H9 (cell line): ENCODE results near the gene H2BK1. TPM values are rescaled to one million over a fixed set of nuclear protein-coding genes. Genes with fewer than 3 reads are reported as not detected.

ENCODE experiments used
- DNase-seq: peaks from one replicate; pipeline ENCODE4 v3.0.0-alpha.2; 2017
- H2AFZ ChIP-seq: one replicate; pipeline ENCODE4 v1.6.1; 2013; ENCODE audit warnings: mild to moderate bottlenecking, low read length, control low read depth, moderate library complexity
- H2AK5ac ChIP-seq: 2 replicates; pipeline ENCODE4 v1.6.1; 2013; ENCODE audit warnings: low read length, control low read depth, mixed read lengths; ENCODE audit not compliant: insufficient read length
- H2BK120ac ChIP-seq: one replicate; pipeline ENCODE4 v1.6.1; 2013; ENCODE audit warnings: low read depth, mild to moderate bottlenecking, low read length, control low read depth, inconsistent platforms; ENCODE audit not compliant: poor library complexity, severe bottlenecking
- H2BK12ac ChIP-seq: 2 replicates; pipeline ENCODE4 v1.6.1; 2013; ENCODE audit warnings: low read length, control low read depth, mixed read lengths, low read depth; ENCODE audit not compliant: insufficient read length
- H2BK15ac ChIP-seq: 2 replicates; pipeline ENCODE4 v1.6.1; 2013; ENCODE audit warnings: low read depth, low read length, control low read depth
- H2BK20ac ChIP-seq: one replicate; pipeline ENCODE4 v1.6.1; 2013; ENCODE audit warnings: low read depth, mild to moderate bottlenecking, low read length, control low read depth, inconsistent platforms; ENCODE audit not compliant: poor library complexity, severe bottlenecking
- H2BK5ac ChIP-seq: 2 replicates; pipeline ENCODE4 v1.6.1; 2013; ENCODE audit warnings: low read length, control low read depth, mixed read lengths; ENCODE audit not compliant: insufficient read length
- H3K14ac ChIP-seq: 2 replicates; pipeline ENCODE4 v1.6.1; 2013; ENCODE audit warnings: low read length, control low read depth; ENCODE audit not compliant: insufficient read depth
- H3K18ac ChIP-seq: 2 replicates; pipeline ENCODE4 v1.6.1; 2013; ENCODE audit warnings: low read depth, mild to moderate bottlenecking, mixed read lengths, low read length, control low read depth; ENCODE audit not compliant: insufficient read length
- H3K23ac ChIP-seq: 2 replicates; pipeline ENCODE4 v1.6.1; 2013; ENCODE audit warnings: low read length, control low read depth, mixed read lengths, low read depth; ENCODE audit not compliant: insufficient read length
- H3K23me2 ChIP-seq: 2 replicates; pipeline ENCODE4 v1.6.1; 2013; ENCODE audit warnings: low read depth, mild to moderate bottlenecking, mixed read lengths, low read length, control low read depth; ENCODE audit not compliant: insufficient read length, poor library complexity, severe bottlenecking
- H3K27ac ChIP-seq: 2 replicates; pipeline ENCODE4 v1.5.1; 2013; ENCODE audit warnings: low read length, control low read depth, mixed read lengths, low read depth; ENCODE audit not compliant: insufficient read length
- H3K27me3 ChIP-seq: 2 replicates; pipeline ENCODE4 v1.6.1; 2013; ENCODE audit warnings: low read length, control low read depth, inconsistent platforms; ENCODE audit not compliant: insufficient read depth
- H3K4ac ChIP-seq: 2 replicates; pipeline ENCODE4 v1.6.1; 2013; ENCODE audit warnings: low read depth, mild to moderate bottlenecking, control low read depth, inconsistent platforms, low read length, moderate library complexity
- H3K4me1 ChIP-seq: 2 replicates; pipeline ENCODE4 v1.6.1; 2013; ENCODE audit warnings: low read length, control low read depth, inconsistent platforms; ENCODE audit not compliant: insufficient read depth
- H3K4me2 ChIP-seq: 2 replicates; pipeline ENCODE4 v1.6.1; 2013; ENCODE audit warnings: low read length, control low read depth, mixed read lengths; ENCODE audit not compliant: insufficient read length, insufficient read depth
- H3K56ac ChIP-seq: 2 replicates; pipeline ENCODE4 v1.6.1; 2013; ENCODE audit warnings: low read depth, mild to moderate bottlenecking, mixed read lengths, low read length, control low read depth; ENCODE audit not compliant: insufficient read length
- H3K79me1 ChIP-seq: 2 replicates; pipeline ENCODE4 v1.6.1; 2013; ENCODE audit warnings: low read depth, mild to moderate bottlenecking, moderate library complexity, low read length, control low read depth, inconsistent platforms; ENCODE audit not compliant: insufficient read depth, poor library complexity, severe bottlenecking
- H3K79me2 ChIP-seq: 2 replicates; pipeline ENCODE4 v1.6.1; 2013; ENCODE audit warnings: low read length, control low read depth, inconsistent platforms; ENCODE audit not compliant: insufficient read depth
- H3K9ac ChIP-seq: 2 replicates; pipeline ENCODE4 v1.6.1; 2013; ENCODE audit warnings: low read length, control low read depth, mixed read lengths; ENCODE audit not compliant: insufficient read length; ENCODE audit errors: extremely low read depth
- H3K9me3 ChIP-seq: one replicate; pipeline ENCODE4 v1.6.1; 2013; ENCODE audit warnings: low read depth, low read length, inconsistent platforms; ENCODE audit not compliant: control insufficient read depth
- H3T11ph ChIP-seq: one replicate; pipeline ENCODE4 v1.6.1; 2013; ENCODE audit warnings: mild to moderate bottlenecking, low read length, control low read depth, inconsistent platforms
- H4K20me1 ChIP-seq: one replicate; pipeline ENCODE4 v1.6.1; 2013; ENCODE audit not compliant: control insufficient read depth, insufficient read length, insufficient read depth
- H4K5ac ChIP-seq: 2 replicates; pipeline ENCODE4 v1.6.1; 2013; ENCODE audit warnings: low read depth, mild to moderate bottlenecking, mixed read lengths, low read length, control low read depth; ENCODE audit not compliant: insufficient read length
- H4K8ac ChIP-seq: replicated peaks from 2 replicates; pipeline ENCODE4 v1.6.1; 2013; ENCODE audit warnings: low read length, control low read depth, mixed read lengths, low read depth; ENCODE audit not compliant: insufficient read length
- H4K91ac ChIP-seq: 2 replicates; pipeline ENCODE4 v1.6.1; 2013; ENCODE audit warnings: low read depth, mild to moderate bottlenecking, moderate library complexity, mixed read lengths, low read length, control low read depth; ENCODE audit not compliant: insufficient read length
- H3K27ac Mint-ChIP-seq, 3 experiments: 2 replicates in 2 of 3; 3 replicates in 1 of 3; pipeline ENCODE4 v1.8.0; 2020 to 2021; ENCODE audit warnings: mixed read lengths in 3 of 3, mild to moderate bottlenecking in 1 of 3, moderate library complexity in 1 of 3
- H3K27me3 Mint-ChIP-seq: 2 replicates; pipeline ENCODE4 v1.8.0; 2021; ENCODE audit warnings: low read depth, mild to moderate bottlenecking, moderate library complexity, mixed read lengths
- H3K36me3 Mint-ChIP-seq, 3 experiments: 2 replicates in 2 of 3; 3 replicates in 1 of 3; pipeline ENCODE4 v1.8.0; 2020 to 2021; ENCODE audit warnings: low read depth in 3 of 3, mixed read lengths in 3 of 3; ENCODE audit not compliant: insufficient read depth in 1 of 3
- H3K4me1 Mint-ChIP-seq, 2 experiments: 2 replicates each; pipeline ENCODE4 v1.8.0; 2020; ENCODE audit warnings: mixed read lengths in 2 of 2
- H3K4me3 Mint-ChIP-seq, 2 experiments: 2 replicates in 1 of 2; 3 replicates in 1 of 2; pipeline ENCODE4 v1.8.0; 2020 to 2021; ENCODE audit warnings: mild to moderate bottlenecking in 2 of 2, mixed read lengths in 2 of 2, moderate library complexity in 1 of 2
- H3K9me3 Mint-ChIP-seq, 2 experiments: 2 replicates in 1 of 2; 3 replicates in 1 of 2; pipeline ENCODE4 v1.8.0; 2020; ENCODE audit warnings: mild to moderate bottlenecking in 2 of 2, mixed read lengths in 2 of 2, moderate library complexity in 1 of 2
- CTCF ChIP-seq: fragments of 200-600 bp; sonication (generic); conservative IDR thresholded peaks from 3 replicates; pipeline ENCODE4 v1.8.0; 2021; ENCODE audit warnings: antibody characterized with exemption, mild to moderate bottlenecking
- WGBS: extraction: QIAGEN DNeasy Blood & Tissue Kit; methylation state at CpG from one replicate; pipeline ENCODE4 v1.1.7; 2013; ENCODE audit warnings: missing lambda C conversion rate, low lambda C conversion rate, mixed read lengths; ENCODE audit not compliant: insufficient read length; ENCODE audit errors: extremely low coverage; 5-methylcytosine and 5-hydroxymethylcytosine counted together
- total RNA-seq: library from RNA; stranded (reverse); gene quantifications from 2 replicates; pipeline ENCODE4 v1.2.1, GENCODE V29; 2021

The H2BK1 gene
- total RNA-seq, 1 experiment from 2014 or later: not detected

GRCh38 chr7:151238190-151238810 lies 28.0 kb upstream of the H2BK1 start:
- DNase-seq: no peak
- no peak overlapping the region for H3K27ac ChIP-seq

More at GRCh38 chr7:151238190-151238810, 28.0 kb upstream of the H2BK1 start:
- Histone ChIP-seq H3K56ac (no peak overlapping the region), H2BK120ac (no peak overlapping the region), H3T11ph (no peak overlapping the region), H3K14ac (no peak overlapping the region), H3K79me1 (no peaks in the 10 kb centered on the region), H3K4me1 (no peaks in the 10 kb centered on the region), H3K18ac (no peak overlapping the region), H2BK15ac (no peak overlapping the region), H4K8ac (no peak overlapping the region), H2AFZ (no peak overlapping the region), H3K9ac (no peak overlapping the region), H3K27me3 (no peaks in the 10 kb centered on the region), H3K23ac (no peak overlapping the region), H2BK12ac (no peak overlapping the region), H3K23me2 (peaks cover 1% of the 10 kb centered on the region), H4K91ac (no peak overlapping the region), H2BK5ac (no peak overlapping the region), H2AK5ac (no peak overlapping the region), H4K5ac (no peak overlapping the region), H3K4ac (no peak overlapping the region), H4K20me1 (no peaks in the 10 kb centered on the region), H3K9me3 (no peaks in the 10 kb centered on the region), H2BK20ac (no peak overlapping the region), H3K79me2 (peaks cover 6% of the 10 kb centered on the region; the same call in 1 of the 2 replicates), H3K4me2 (no peak overlapping the region)
- no CpG with 5 or more reads among the region's 17 CpGs for WGBS
- no peak overlapping the region for H3K4me3 Mint-ChIP-seq
- no peaks in the 10 kb centered on the region for H3K9me3 Mint-ChIP-seq
- no peak for TF ChIP-seq CTCF
- peaks cover 4 to 27% (median 19%) of the 10 kb centered on the region in 3 experiments; a peak in 6 of 7 replicates for H3K36me3 Mint-ChIP-seq
- H3K27ac Mint-ChIP-seq: no peak overlapping the region
- H3K27me3 Mint-ChIP-seq: peaks cover 4% of the 10 kb centered on the region; the same call in 1 of the 2 replicates
- peaks cover 14 to 16% of the 10 kb centered on the region in 2 experiments for H3K4me1 Mint-ChIP-seq
